Muscle layer of colon (tissue), 2 donors: ENCODE measurements around the gene HMOX1.
"Not testable (repeated sequence)": the region's sequence is repeated elsewhere in the genome, so short reads cannot be mapped to it uniquely, and the experiment has no call there.

Experiments
- H3K27ac ChIP-seq: one replicate; pipeline ENCODE4 v1.7.0; 2013; ENCODE audit warnings: low read depth, mild to moderate bottlenecking, low read length, moderate library complexity
- H3K27me3 ChIP-seq, 2 donors: one replicate each; pipeline ENCODE4 v1.7.0; 2013; ENCODE audit warnings: low read length in 2 of 2, mild to moderate bottlenecking in 2 of 2; ENCODE audit not compliant: insufficient read depth in 2 of 2, control insufficient read depth in 1 of 2
- H3K36me3 ChIP-seq: one replicate; pipeline ENCODE4 v1.7.0; 2013; ENCODE audit warnings: mild to moderate bottlenecking, low read length; ENCODE audit not compliant: insufficient read depth
- H3K4me1 ChIP-seq: one replicate; pipeline ENCODE4 v1.7.0; 2013; ENCODE audit warnings: mild to moderate bottlenecking, low read length; ENCODE audit not compliant: insufficient read depth
- H3K4me3 ChIP-seq, 2 donors: one replicate each; pipeline ENCODE4 v1.7.0; 2013; ENCODE audit warnings: low read length in 2 of 2, low read depth in 1 of 2, mild to moderate bottlenecking in 1 of 2, moderate library complexity in 1 of 2
- H3K9ac ChIP-seq: one replicate; pipeline ENCODE4 v1.7.0; 2013; ENCODE audit warnings: low read length
- H3K9me3 ChIP-seq: one replicate; pipeline ENCODE4 v1.7.0; 2013; ENCODE audit warnings: mild to moderate bottlenecking, low read length
- donor health status: abdominal sarcoma.
- donor health status: Adenocarcinoma of cecum.

The HMOX1 gene

DNA sequence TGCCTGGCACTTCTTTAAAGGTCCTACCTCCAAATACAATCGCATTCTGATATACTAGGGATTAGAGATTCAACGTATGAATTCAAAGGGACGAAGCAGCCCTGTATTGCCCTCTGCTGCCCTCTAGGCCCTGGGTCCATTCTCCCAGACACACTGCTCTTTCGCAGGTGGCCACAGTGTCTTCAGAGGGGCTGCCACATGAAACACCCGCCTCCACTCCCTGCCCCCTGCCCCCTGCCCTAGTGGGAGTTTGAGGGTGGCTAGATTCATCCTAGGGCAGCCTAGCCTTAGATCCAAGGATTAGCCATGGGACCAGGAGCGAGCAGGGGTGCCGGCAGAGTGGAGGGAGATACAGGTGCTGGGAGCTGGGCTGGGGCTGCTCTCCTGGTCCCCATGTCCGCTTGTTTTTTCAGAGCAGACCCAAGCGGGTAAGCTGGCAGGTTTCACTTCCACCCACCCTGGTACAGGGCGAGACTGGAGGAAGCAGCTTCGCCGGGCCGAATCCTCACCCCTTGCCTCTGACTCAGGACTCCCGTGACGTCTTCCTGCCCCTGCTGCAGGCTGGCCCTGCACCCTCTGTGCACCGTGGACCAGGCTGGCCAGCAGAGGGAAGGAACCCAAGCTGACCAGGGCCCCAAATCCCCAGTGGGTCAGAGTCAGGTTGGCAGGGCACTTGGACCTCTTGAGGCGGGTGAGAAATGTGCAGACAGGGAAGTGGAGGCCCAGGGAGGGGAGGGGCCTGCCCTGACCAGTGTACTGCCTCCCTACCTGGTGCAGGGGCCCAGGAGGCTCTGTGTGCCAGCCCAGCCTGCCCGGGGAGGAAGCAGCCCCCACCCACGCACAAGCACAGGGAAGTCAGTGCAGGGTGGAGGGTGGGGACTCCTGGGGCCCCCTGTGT lies 28.4 kb upstream of the HMOX1 start:
- H3K4me1 ChIP-seq = peaks cover 20% of the 10 kb centered on the region
- no peaks in the 10 kb centered on the region for H3K36me3 ChIP-seq
- peak overlapping the region; percentile 42 for H3K27ac ChIP-seq
- H3K9me3 ChIP-seq = no peaks in the 10 kb centered on the region
- H3K4me3 ChIP-seq = no peak overlapping the region
- no peaks in the 10 kb centered on the region for H3K27me3 ChIP-seq
- no peak overlapping the region for H3K9ac ChIP-seq

GRCh38 chr22:35353318-35353717 lies 27.6 kb upstream of the HMOX1 start:
- Histone ChIP-seq H3K4me1 (peaks cover 20% of the 10 kb centered on the region), H3K27me3 (no peaks in the 10 kb centered on the region), H3K9me3 (no peaks in the 10 kb centered on the region), H3K9ac (no peak overlapping the region), H3K4me3 (no peak overlapping the region), H3K27ac (peak overlapping the region; percentile 23), H3K36me3 (no peaks in the 10 kb centered on the region)

DNA sequence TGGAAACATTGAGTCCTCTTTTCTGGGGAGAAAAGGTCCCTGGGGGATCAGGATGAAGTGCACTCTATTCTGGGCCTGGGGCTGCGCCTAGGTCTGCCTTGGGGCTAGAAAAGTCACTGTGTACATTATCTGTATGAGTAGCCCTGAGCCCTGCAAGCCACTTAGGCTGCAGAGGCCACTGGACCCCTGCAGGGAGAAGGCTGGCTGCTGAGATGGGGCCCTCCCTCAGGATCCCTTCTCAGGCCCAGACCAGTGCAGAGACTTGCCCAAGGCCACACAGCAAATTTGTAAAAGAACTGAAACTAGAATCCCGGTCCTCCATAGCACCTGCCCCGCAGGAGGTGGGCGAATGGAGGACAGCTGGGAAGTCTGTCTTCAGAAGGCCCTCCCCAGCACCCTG lies 26.8 kb upstream of the HMOX1 start:
- peaks cover 20% of the 10 kb centered on the region for H3K4me1 ChIP-seq
- H3K27me3 ChIP-seq = no peaks in the 10 kb centered on the region
- H3K36me3 ChIP-seq = no peaks in the 10 kb centered on the region
- H3K9me3 ChIP-seq = no peaks in the 10 kb centered on the region
- no peak overlapping the region for H3K4me3 ChIP-seq
- no peak overlapping the region for H3K27ac ChIP-seq
- H3K9ac ChIP-seq = no peak overlapping the region

DNA sequence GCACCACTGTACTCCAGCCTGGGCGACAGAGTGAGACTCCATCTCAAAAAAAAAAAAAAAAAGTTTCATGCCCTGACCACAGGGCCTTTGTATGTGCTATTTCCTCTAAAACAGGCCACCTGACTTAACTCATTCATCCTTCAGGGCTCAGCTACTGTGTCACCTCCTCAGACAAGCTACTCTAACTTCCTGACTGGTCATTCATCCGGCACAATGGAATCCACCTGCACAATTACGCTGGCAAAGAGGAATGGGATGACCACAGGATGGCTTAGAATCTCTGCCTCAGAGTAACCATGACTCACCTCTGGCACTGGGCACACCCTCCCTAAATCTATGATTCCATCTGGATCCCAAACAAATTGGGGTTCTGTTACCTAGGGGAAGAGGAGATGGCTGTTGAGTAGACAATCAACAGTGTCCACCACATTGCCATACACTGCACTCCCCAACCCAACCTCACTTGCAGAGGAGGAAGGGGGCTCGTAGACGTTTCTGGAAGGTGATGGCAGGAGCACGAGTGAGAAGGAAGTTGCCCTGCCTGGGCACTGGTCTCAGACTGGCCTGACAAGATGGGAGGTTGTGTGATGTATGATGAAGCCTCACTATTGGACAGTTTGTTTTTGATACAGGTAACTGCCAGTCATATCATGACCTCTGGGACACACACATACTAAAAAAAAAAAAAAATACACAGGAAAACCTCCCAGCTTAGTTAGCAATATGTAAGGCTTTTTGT lies 22.8 kb upstream of the HMOX1 start:
- H3K4me1 ChIP-seq = no peaks in the 10 kb centered on the region

GRCh38 chr22:35359380-35360065 lies 21.4 kb upstream of the HMOX1 start:
- Histone ChIP-seq H3K36me3 (no peaks in the 10 kb centered on the region), H3K9me3 (no peaks in the 10 kb centered on the region), H3K27me3 (peaks cover 8 to 13% of the 10 kb centered on the region in 2 donors), H3K4me3 (no peak overlapping the region), H3K27ac (no peak overlapping the region), H3K4me1 (no peaks in the 10 kb centered on the region), H3K9ac (no peak overlapping the region)

More for the DNA sequence above, 22.8 kb upstream of the HMOX1 start:
- no peak overlapping the region for H3K9ac ChIP-seq
- peaks cover 6 to 8% of the 10 kb centered on the region in 2 donors for H3K27me3 ChIP-seq
- no peaks in the 10 kb centered on the region for H3K9me3 ChIP-seq
- H3K36me3 ChIP-seq = no peaks in the 10 kb centered on the region
- no peak overlapping the region for H3K4me3 ChIP-seq
- H3K27ac ChIP-seq = no peak overlapping the region

- no peaks in the 10 kb centered on the region for H3K9me3 ChIP-seq
- H3K27me3 ChIP-seq = peaks cover 8 to 13% of the 10 kb centered on the region in 2 donors
- no peaks in the 10 kb centered on the region for H3K36me3 ChIP-seq
- H3K9ac ChIP-seq = no peak overlapping the region
- H3K4me1 ChIP-seq = no peaks in the 10 kb centered on the region
- no peak overlapping the region for H3K4me3 ChIP-seq
- H3K27ac ChIP-seq = no peak overlapping the region
Measured at GRCh38 chr22:35361001-35361558, 19.8 kb upstream of the HMOX1 start.

- Histone ChIP-seq H3K27ac (no peak overlapping the region), H3K9me3 (no peaks in the 10 kb centered on the region)
Measured at GRCh38 chr22:35363566-35364086, 17.3 kb upstream of the HMOX1 start.

DNA sequence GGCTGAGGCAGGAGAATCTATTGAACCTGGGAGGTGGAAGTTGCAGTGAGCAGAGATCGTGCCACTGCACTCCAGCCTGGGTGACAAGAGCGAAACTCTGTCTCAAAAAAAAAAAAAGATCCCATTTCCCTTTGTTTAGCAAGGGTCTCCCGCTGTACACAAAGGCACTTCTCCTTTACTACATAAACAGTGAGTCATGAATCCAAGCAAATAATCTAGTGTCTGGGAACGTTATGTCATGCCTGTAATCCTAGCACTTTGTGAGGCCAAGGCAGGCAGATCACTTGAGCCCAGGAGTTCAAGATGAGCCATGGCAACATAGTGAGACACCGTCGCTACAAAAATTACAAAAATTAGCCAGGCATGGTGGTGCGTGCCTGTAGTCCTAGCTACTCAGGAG lies 16.7 kb upstream of the HMOX1 start:
- not testable (repeated sequence) for H3K27ac ChIP-seq, H3K9ac ChIP-seq, H3K4me3 ChIP-seq, H3K4me1 ChIP-seq, H3K9me3 ChIP-seq, H3K36me3 ChIP-seq
- H3K27me3 ChIP-seq = peaks cover 8 to 13% of the 10 kb centered on the region in 2 donors

More at GRCh38 chr22:35363566-35364086, 17.3 kb upstream of the HMOX1 start:
- H3K9ac ChIP-seq = no peak overlapping the region
- H3K4me1 ChIP-seq = no peaks in the 10 kb centered on the region
- H3K36me3 ChIP-seq = no peaks in the 10 kb centered on the region
- no peak overlapping the region for H3K4me3 ChIP-seq
- peaks cover 8 to 13% of the 10 kb centered on the region in 2 donors for H3K27me3 ChIP-seq

- no peaks in the 10 kb centered on the region for H3K36me3 ChIP-seq
- H3K9ac ChIP-seq = no peak overlapping the region
- peaks cover 4% of the 10 kb centered on the region for H3K4me1 ChIP-seq
- no peak overlapping the region for H3K4me3 ChIP-seq
- H3K27ac ChIP-seq = no peak overlapping the region
- H3K27me3 ChIP-seq = peaks cover 0 to 7% of the 10 kb centered on the region in 2 donors
- H3K9me3 ChIP-seq = no peaks in the 10 kb centered on the region
Measured at GRCh38 chr22:35367331-35367886, 13.5 kb upstream of the HMOX1 start.

DNA sequence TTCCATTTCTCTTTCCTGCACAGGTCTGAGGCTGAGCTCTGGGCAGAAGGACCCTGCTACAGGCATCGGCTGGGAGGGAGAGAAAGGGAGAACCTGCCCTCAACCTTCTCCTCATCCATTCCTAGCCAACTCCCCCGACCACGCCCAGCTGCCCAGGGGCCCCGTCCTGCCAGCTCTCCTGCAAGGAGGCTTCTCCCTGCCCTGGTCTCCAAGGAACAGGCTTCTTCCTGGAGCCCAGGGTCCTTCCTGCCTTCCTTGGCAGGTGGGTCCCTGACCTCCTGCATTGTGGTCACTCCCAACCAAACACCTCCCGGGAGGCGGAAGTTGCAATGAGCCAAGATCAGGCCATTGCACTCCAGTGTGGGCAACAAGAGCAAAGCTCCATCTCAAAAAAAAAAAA lies 12.5 kb upstream of the HMOX1 start:
- Histone ChIP-seq H3K27ac (no peak overlapping the region), H3K36me3 (no peaks in the 10 kb centered on the region), H3K27me3 (peaks cover 0 to 3% of the 10 kb centered on the region in 2 donors), H3K9me3 (no peaks in the 10 kb centered on the region), H3K4me1 (peaks cover 4% of the 10 kb centered on the region), H3K9ac (no peak overlapping the region), H3K4me3 (no peak overlapping the region)
